Neutrophil (primary cell): ENCODE data around the gene P2RX2.

Experiments
- H3K27ac ChIP-seq: fragments of 200-600 bp; sonication (generic); 2 replicates; pipeline ENCODE4 v1.5.1; 2016; ENCODE audit warnings: mild to moderate bottlenecking, moderate library complexity
- H3K27me3 ChIP-seq: fragments of 200-600 bp; sonication (generic); 2 replicates; pipeline ENCODE4 v1.6.0; 2016; ENCODE audit warnings: mild to moderate bottlenecking
- H3K36me3 ChIP-seq: fragments of 200-600 bp; sonication (generic); 2 replicates; pipeline ENCODE4 v1.5.1; 2017
- H3K4me1 ChIP-seq, 2 experiments: fragments of 200-600 bp in 1 of 2; sonication (generic) in 1 of 2; 1 replicate in 1 of 2; 2 replicates in 1 of 2; pipeline versions ENCODE4 v1.5.1 to v1.6.1; 2013 to 2016; ENCODE audit warnings: low read depth in 1 of 2, low read length in 1 of 2, mild to moderate bottlenecking in 1 of 2, moderate library complexity in 1 of 2; ENCODE audit not compliant: control insufficient read depth in 1 of 2, insufficient read depth in 1 of 2
- H3K4me3 ChIP-seq, 2 experiments: fragments of 200-600 bp in 1 of 2; sonication (generic) in 1 of 2; 1 replicate in 1 of 2; 2 replicates in 1 of 2; pipeline ENCODE4 v1.5.1; 2013 to 2016; ENCODE audit warnings: low read depth in 1 of 2, low read length in 1 of 2, mild to moderate bottlenecking in 1 of 2, moderate library complexity in 1 of 2
- H3K9me3 ChIP-seq: fragments of 200-600 bp; sonication (generic); 2 replicates; pipeline ENCODE4 v1.5.1; 2016
- TF ChIP-seq, protein P1 (sequence below): fragments of 200-600 bp; sonication (generic); IDR thresholded peaks from 2 replicates; pipeline ENCODE4 v1.5.1; 2016; ENCODE audit warnings: antibody characterized with exemption

P2RX2 gene

DNA sequence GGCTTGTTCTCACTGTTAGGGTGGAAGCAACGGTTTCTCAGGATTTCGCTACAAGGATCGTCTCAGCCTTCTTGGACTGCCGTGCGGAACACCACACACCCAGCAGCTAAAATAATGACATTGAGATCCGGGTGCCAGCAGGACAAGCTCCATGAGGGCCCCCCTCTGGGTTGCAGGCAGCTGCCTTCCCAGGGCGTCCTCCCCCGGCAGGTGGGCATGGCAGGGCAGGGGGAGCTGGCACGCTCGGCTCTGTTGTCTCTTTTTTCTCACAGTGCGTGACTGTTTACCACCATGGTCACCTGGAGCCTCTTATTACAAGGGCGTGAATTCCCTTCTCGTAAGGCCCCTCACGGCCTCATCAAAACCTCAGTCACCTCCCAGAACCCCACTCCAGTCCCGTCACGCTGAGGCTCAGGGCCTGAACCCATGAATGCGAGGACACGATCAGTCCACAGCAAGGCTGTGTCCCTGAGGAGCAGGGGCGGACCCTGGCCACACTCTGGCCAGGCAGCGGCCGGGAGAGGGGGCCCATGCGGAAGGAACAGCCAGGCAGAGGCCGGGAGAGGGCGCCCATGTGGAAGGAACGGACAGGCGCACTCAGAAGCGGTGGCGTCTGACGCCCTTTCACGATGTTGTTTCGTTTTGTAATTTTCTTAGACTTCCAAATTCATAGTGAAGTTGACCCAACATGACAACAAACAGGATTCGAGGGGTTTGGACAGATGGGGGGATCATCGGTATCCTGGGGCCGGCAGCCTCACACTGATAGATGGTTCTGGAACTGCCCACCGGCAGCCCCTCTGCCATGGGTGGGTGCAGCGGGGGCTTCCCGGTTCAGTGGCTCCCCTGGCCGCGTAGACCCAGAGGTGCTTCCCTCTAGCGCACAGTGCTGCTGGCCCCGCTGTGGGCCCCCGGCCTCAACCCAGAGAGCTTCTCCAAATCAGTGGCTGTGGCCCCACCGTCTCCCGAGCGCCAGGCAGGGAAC is 18.2 kb upstream of the P2RX2 start:
- peaks cover 0 to 8% of the 10 kb centered on the region in 2 experiments for H3K4me1 ChIP-seq
- no peak overlapping the region for H3K27ac ChIP-seq
- TF ChIP-seq, protein P1, sequence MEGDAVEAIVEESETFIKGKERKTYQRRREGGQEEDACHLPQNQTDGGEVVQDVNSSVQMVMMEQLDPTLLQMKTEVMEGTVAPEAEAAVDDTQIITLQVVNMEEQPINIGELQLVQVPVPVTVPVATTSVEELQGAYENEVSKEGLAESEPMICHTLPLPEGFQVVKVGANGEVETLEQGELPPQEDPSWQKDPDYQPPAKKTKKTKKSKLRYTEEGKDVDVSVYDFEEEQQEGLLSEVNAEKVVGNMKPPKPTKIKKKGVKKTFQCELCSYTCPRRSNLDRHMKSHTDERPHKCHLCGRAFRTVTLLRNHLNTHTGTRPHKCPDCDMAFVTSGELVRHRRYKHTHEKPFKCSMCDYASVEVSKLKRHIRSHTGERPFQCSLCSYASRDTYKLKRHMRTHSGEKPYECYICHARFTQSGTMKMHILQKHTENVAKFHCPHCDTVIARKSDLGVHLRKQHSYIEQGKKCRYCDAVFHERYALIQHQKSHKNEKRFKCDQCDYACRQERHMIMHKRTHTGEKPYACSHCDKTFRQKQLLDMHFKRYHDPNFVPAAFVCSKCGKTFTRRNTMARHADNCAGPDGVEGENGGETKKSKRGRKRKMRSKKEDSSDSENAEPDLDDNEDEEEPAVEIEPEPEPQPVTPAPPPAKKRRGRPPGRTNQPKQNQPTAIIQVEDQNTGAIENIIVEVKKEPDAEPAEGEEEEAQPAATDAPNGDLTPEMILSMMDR = no peak
- H3K36me3 ChIP-seq = no peaks in the 10 kb centered on the region
- peaks cover 100% of the 10 kb centered on the region for H3K27me3 ChIP-seq
- no peak overlapping the region for H3K4me3 ChIP-seq
- H3K9me3 ChIP-seq = no peaks in the 10 kb centered on the region

DNA sequence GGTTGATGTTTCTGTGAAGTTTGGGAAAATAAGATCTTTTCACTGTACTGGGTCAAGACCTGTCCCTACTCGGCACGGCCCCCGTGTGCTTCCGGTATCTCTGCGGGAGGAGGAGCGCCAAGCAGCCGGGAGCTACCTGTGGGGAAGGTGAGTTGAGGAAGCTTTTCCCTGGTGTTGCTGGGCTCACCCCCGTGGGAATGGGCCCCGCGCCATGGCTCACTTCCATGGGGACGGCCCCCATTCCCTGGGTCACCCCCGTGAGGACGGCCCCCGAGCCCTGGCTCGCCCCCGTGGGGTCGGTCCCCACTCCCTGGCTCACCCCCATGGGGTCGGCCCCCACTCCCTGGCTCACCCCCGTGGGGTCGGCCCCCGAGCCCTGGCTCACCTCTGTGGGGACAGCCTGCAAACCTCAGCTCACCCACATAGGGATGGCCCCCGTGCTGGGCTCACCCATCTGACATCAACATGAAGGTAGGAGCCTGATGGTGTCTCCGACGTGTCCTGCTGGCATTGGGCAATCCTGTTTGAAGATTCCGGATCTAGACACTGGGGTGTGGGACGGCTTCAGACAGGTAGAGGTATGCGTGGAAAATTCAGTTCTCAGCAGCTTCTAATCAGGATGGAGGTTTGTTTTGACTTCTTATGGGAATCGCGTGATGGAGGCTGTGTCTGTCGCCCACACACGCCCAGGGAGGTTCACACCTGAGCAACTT is 17.2 kb upstream of the P2RX2 start:
- H3K4me3 ChIP-seq = no peak overlapping the region

DNA sequence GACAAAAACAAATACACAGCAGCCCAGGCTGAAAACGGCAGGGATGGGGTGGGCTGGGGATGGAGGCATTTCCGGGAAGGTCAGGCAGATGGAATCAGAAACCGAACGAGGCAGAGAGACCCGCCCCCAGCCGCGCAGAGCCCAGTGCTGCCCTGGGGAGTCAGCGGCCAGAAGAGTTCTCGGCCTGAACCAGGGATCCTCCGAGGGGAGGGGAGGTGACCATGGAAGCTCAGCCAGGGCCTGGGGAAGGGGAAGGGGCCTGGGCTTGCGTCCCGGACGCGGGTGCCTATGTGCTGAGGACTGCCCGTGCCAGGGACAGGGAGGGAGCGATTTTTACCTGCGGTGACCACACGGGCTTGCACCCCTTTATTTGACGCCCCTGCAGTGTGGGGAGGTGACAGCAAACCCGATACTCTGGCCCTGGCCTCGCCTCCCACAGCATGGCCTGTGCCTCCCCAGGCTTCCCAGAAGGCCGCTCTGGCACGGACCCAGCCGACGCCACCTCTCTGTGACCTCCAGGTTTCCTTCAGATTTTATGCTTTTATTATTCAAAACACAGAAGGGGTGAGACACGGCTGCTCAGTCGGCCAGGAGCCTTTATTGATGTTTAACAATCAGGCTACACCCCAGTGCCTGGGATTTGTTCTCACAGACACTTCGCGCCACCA is 15.9 kb upstream of the P2RX2 start:
- H3K4me1 ChIP-seq = peaks cover 0 to 8% of the 10 kb centered on the region in 2 experiments
- no peaks in the 10 kb centered on the region for H3K9me3 ChIP-seq
- no peak overlapping the region for H3K27ac ChIP-seq
- H3K4me3 ChIP-seq = no peak overlapping the region
- TF ChIP-seq, protein P1 = no peak
- H3K27me3 ChIP-seq = peaks cover 100% of the 10 kb centered on the region
- no peaks in the 10 kb centered on the region for H3K36me3 ChIP-seq

More for the DNA sequence above, 17.2 kb upstream of the P2RX2 start:
- Histone ChIP-seq H3K27me3 (peaks cover 100% of the 10 kb centered on the region), H3K9me3 (no peaks in the 10 kb centered on the region), H3K4me1 (peaks cover 0 to 8% of the 10 kb centered on the region in 2 experiments), H3K36me3 (no peaks in the 10 kb centered on the region), H3K27ac (no peak overlapping the region)
- TF ChIP-seq, protein P1 = no peak

DNA sequence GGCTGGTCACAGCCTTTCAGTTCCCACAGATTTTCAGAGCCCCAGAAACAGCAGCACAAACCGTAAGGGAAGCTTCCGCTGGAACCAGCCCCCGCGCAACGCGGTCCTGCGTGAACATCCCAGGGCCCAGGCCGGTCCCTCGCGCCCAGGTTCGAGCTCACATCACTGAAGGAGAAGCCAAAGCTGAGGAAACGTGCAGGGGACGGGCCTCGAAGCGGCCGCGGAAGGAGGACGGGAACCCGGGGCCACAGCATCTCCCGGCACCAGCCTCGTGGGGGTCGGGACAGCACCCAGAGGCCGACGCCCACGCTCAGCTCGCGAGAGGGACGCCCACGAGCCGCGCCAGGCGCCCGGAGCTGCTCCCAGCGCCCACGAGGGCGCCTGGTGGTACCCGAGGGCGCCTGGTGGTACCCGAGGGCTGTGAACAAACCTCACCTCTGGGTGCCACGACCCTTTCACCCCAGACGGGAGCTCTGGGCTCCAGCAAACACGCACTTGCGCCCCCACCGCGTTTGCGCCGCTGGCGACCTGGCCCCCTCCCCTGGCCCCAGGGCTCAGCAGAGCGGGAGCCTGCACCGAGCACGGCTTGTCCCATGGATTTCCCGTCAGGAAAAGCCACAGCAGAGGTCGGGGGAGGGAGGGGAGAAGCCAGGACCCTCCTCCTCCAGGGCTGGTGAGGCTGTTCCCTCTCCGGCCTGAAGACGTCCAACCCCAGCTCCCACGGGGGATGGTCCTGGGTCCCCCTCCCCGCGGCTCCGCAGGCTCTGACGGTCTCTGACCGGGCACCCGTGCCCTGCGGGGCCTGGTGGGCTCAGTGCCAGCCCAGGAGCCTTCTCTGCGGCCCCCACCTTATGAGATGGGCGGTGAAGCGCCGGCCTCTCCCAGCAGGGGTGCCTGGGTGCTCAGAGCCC is 15.1 kb upstream of the P2RX2 start:
- Histone ChIP-seq H3K4me3 (no peak overlapping the region), H3K36me3 (no peaks in the 10 kb centered on the region), H3K27me3 (peaks cover 100% of the 10 kb centered on the region), H3K9me3 (no peaks in the 10 kb centered on the region), H3K4me1 (peaks cover 0 to 8% of the 10 kb centered on the region in 2 experiments), H3K27ac (no peak overlapping the region)
- TF ChIP-seq, protein P1 = no peak
